Measurements from ENCODE around the gene DCC. TPM values are rescaled to one million over a fixed set of nuclear protein-coding genes. Genes with fewer than 3 reads are reported as not detected.

Gene DCC
- polyA plus RNA-seq, 4 donors = 9.6 to 35.6 (median 10.8) TPM

DNA sequence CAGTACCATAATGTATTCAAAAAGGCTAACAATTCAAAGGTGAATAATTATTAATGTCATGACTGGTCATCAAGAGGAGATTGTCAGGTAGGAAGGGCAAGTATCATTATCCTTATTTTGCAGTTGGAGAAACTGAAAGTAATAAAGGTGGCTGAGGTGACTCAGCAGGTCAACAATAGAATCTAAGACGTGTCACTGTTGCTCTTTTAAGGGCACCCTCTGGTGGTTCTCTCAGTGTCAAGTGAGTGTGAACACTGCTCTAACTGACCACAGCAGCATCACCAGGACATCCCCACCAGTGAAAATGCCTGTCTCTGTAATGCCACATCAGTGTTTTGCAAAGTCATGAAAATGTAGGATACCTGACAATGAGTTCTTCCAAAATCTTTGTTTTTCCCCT is 69.7 kb downstream of the DCC start:
- no peak for DNase-seq (ENCODE audit: low read depth in 4 of 4, low spot score in 3 of 4)

DNA sequence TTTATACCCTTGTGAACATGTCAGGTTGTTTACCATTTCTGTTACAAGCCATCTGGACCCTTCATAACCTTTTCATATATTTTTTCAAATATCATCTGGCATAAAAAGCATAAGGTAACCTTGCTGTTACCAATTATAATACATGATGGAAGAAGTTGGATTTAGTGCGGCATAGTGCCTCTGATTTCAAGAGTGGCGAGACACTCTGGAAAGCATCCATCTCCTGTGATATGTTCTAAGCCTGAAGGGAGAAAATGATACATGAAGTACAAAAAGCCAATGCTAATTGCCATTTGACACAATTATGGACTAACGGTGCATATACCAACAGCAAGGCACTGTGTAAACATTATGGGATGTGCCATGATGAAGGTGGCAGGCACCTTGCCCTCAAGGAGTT is 75.1 kb downstream of the DCC start:
- no peak for DNase-seq (ENCODE audit: low read depth in 4 of 4, low spot score in 3 of 4)

DNA sequence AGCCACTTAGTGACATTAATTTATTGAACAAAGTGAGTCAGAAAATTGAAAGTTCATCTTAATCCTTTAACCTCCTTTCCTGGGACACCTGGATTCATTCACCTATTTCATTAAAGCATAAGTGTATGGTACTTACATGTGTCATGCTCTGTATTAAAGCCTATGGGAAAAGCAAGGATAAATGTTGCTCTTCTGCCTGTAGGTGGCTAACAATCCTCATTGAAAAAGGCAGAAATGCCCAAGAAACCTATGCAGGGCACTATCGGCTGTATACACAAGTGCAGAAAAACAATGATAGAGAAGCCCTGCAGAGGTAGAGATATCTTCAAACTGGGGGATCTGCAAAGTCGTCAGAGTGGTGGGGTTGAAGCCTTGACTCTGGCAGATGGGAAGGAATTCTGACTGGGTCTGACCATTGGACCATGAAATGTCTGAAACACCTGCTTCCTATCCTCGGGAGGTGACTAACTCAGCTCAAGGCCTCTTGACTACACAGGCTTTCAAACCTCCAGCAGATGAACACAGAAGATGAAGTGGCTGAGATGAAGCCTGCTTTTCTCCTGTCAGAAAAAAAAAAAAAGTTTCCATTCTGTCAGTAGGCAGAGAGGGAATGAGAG is 83.1 kb downstream of the DCC start:
- no peak for DNase-seq (ENCODE audit: low read depth in 4 of 4, low spot score in 3 of 4)

DNA sequence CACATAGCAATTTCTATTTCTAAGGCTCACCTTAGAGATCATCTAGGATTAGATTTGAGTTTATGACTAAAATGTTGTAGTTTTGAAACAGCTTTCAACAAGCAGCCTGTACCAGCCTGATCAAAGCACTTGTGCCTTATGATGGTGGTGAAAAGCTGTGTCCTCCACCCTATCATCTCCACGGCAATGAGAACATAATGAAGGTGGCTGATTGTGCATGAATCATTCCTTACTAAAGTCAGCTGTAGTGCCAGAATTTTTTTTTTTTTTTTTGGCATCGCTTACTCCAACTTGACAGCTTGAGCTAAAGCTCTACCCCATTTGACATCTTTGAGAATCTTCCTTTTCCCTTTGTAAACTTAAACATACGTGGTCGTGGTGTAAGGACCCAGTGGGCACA is 86.0 kb downstream of the DCC start:
- DNase-seq (ENCODE audit: low read depth in 4 of 4, low spot score in 3 of 4) = no peak

DNA sequence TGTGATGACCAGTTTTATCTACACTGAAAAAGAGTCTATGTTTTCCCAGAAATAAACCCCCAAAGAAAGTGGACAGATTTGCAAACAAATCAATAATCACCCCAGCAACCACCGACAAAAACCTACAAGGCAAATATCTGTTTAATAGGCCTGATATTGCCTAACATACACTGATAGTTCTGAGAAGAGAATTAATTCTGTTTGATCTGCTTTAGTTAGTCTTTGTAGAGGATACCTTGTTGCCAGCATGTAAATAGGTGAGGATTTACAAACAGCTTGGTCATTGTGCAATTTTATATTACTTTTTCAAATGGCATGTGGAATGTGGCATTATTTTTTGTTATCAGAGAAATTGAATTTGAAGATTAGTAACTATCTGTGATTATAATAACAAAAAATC is 86.5 kb downstream of the DCC start:
- no peak for DNase-seq (ENCODE audit: low read depth in 4 of 4, low spot score in 3 of 4)

DNA sequence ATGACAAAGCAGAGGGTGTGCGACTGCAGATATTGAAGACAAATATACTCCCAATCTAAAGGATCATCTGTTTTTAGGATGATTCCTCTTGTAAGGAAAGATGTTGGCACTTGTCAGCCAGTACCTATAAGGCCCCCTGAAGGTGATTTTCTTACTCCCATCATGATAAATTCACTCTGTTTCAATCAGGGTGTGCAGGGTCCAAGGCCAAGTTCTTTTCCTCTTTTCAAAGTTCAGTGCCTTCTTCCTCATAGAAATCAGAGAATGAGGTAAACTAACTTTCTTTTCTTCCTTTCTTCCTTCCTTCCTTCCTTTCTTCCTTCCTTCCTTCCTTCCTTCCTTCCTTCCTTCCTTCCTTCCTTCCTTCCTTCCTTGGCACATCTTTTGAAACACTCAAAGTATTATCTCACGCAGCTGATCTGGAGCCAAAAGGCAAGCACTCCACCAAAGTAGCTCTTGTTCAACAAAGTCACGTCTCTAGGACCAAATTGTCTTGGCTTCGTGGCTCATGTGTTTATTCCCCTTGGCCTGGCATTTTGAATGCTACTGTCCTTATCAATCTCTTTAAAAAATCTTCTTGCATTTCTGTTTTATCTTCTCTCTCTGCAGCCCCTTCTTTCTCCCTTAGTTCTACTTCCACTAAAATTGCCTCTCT is 87.7 kb downstream of the DCC start:
- no peak for DNase-seq (ENCODE audit: low read depth in 4 of 4, low spot score in 3 of 4)

DNA sequence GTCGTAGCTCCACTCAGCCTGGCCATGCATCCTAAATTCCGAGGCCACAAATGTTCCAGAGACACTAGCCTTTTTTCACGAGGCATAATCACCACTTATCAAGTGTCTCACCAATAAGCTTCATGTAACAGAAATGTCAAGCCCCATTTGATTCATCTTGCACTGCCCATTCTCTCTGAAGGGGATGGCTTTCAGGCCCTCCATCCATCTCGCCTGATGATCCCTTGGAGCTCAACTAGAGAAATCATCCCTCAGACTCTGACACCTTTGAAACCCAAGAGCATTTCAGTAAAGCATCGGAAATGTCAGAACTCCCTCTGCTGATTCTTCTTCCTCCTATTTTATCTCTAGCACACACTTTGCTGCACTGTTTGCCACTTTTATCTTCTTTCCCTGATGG is 91.7 kb downstream of the DCC start:
- DNase-seq (ENCODE audit: low read depth in 4 of 4, low spot score in 3 of 4) = no peak

DNA sequence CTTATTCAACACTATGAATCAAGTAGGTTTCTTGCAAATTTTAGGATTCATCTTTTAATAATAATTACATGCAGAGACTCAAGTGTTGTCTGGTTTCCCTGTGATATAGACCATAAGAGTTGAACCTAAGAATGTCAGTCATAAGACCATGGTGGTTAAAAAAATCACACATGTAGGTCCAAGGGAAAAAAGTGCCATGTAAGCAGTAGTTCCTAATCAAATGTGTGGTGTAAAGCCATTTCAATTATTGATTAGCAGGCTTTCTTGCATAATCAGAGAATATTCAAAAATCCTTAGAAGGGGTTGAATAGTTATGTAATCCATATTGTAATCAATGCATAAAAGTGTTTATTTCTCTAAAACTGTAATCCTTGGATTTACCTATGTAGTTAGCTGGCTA is 93.8 kb downstream of the DCC start:
- no peak for DNase-seq (ENCODE audit: low read depth in 4 of 4, low spot score in 3 of 4)

DNA sequence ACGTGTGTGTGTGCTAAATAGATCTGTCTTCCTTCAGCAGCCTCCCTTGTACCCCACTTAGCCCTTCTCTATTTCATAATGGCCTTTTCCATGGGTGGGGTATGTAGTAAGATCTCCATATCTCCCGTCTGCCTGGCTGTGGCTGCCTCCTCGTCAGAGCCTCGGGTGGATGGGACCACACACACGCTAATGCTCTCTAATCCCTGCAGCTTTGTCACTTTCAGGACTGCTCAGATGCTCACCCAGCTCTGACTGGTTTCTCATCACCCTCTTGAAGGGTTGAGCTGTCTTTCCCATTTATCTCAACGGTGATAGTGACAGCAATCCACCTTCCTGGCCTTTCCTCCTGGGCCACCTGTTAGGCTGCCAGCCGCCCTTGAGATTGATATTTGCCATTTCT is 95.3 kb downstream of the DCC start:
- no peak for DNase-seq (ENCODE audit: low read depth in 4 of 4, low spot score in 3 of 4)

DNA sequence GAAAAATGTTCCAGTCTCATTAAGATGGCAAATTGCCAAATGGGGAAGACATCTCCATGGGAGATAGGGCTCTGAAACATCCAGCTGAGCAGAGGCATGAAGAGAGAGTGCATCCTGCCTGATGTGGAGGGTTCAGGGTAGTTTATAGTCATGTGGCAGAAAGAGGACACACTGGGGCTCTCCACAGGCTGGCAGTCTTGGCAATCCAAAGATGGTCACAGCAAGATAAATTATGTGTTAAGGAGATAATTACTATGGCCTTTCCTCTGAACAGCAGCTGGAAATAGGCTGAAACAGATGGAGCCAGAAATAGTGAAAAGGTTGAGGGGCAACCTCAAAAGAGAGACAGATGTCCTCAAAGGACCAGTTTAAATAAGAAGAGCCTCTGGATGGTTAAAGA is 97.2 kb downstream of the DCC start:
- no peak for DNase-seq (ENCODE audit: low read depth in 4 of 4, low spot score in 3 of 4)

DNA sequence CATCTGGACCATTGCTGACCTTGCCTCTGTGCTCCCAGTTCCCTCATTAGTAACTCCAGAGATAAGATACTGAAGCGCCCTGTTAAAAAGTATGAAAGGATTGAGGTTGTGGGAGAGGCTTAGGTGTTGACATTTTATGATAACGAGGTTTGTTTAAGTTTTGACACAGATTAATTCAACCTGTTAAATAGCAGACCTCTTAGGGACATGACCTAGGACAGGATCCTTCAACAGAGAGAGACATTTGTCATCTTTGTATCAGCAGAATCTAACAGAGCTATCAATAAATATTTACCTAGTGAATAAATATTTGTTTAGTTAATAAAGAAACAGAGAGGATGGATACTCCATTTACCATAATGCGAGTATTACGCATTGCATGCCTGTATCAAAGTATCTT is 99.5 kb downstream of the DCC start:
- no peak for DNase-seq (ENCODE audit: low read depth in 4 of 4, low spot score in 3 of 4)

DNA sequence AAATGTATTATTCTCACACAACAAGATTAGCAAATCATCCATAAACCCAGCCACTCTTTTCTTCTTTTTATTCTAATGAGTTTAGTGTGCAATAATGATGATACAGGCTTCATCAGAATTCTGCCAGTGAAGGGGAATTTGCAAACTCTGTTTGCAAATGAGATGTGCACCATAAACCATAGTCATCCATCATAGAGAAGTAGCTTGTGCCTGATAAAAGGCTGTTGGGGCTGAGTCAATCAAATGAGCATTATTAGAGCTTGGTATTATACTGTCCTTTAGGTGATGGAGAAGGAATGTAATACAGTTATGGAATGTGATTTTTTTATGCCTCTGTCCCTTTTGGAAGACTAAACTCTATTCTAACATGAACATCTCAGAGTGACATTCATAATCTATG is 101.8 kb downstream of the DCC start:
- DNase-seq (ENCODE audit: low read depth in 4 of 4, low spot score in 3 of 4) = no peak

DNA sequence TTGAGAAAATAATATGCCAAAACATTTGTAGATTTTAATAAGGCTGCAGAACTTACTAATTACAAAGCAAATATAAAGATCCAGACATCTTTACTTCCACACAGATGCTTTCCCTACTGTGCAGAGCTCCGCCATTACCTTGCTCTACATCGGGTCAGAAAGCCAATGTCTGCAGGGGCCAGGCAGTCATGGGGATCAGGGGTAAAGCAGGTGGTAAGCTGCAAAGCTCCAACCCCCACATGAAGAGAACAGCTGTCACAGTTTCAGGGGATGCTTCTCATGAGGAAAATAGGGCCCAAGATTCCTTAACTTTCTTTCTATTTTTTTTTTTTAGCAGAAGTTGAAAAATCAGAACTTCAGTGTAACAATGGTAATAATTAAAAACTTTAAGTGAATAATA is 102.7 kb downstream of the DCC start:
- DNase-seq (ENCODE audit: low read depth in 4 of 4, low spot score in 3 of 4) = no peak

DNA sequence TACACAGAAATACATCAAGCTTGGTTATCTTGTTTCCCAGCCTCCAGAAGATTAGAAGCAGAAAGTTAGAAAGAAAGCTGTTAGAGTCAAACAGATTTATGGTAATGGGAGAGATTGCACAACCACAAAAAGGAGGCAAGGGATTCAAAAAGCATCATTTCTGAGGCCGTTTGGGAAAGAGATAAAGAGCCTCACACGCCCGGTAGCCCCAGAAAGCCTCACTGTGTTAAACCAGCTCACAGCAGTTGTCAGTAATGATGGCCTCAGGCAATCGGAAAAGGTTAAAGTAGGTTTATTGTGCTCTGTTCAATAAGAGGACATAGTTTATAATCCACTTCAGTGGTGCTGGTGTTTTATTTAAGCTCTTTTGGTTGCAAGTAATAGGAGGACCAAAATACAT is 111.3 kb downstream of the DCC start:
- DNase-seq (ENCODE audit: low read depth in 4 of 4, low spot score in 3 of 4) = no peak

DNA sequence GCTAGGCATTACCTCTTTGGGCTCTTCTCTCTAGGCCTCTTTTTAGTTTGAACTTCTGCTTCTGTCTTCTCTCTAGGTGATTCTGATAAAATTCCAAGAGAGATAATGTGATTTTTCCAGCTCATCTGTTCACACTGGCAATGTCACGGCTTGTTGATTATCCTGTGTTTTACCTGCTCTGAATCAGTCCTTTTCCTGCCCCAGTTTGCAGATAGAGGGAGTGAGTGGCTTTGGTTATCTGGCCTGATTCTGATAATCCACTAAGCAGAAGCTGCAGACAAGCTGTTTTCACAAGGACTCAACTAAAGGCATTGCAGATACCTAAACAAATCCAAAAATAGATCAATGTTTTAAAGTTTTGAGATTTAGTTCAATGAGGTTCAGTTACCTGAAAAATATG is 111.9 kb downstream of the DCC start:
- no peak for DNase-seq (ENCODE audit: low read depth in 4 of 4, low spot score in 3 of 4)

DNA sequence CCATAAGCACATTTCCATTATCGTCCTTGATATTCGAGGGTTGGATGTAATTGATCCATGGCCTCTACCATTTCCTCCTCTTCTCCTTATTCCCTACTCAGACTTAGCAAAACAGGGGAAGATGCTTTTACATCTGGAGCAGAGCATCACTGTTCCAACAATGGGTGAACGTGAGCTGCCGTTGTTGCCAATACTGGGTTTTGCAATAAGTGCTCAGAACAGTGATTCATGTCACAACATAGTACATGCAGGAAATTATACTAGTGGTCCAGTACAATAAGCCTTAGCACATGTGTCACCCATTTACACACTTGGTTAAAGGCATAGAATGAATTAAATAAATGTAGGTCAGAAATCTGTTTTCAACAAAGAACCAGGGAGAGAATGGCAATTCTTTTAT is 112.4 kb downstream of the DCC start:
- no peak for DNase-seq (ENCODE audit: low read depth in 4 of 4, low spot score in 3 of 4)

DNA sequence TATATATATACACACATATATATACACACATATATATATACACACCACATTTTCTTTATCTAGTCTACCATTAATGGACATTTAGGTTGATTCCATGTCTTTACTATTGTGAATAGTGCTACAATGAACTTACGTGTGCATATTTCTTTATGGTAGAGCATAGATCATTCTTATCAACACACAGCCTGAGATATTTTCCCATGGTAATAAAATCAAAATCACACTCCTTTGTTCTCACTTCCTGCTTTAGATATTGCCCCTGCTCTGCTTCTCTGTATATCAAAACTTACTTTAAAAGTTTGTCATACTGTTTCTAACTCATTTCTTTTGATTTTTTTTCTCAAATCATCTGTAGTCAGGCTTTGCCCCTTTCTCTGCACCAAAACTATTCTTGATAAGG is 119.9 kb downstream of the DCC start:
- DNase-seq (ENCODE audit: low read depth in 4 of 4, low spot score in 3 of 4) = no peak

DNA sequence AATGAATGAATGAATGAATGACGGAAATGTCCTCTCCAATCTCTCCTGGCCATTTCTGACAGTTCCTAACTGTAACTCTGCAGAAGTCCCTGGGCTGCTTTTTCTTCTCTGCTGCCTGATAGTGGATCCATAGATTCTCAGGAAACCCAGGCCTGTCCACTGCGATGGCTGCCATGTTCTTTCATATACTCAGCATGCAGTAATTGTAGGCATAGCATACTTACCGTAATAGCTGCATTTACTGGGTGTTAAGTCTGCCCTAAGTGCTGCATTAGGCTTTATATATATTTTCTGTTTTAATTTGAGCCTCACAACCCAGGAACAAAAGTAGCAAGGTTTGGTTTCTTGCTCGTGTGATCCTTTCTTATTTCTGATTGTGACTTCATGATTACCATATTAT is 122.9 kb downstream of the DCC start:
- no peak for DNase-seq (ENCODE audit: low read depth in 4 of 4, low spot score in 3 of 4)

DNA sequence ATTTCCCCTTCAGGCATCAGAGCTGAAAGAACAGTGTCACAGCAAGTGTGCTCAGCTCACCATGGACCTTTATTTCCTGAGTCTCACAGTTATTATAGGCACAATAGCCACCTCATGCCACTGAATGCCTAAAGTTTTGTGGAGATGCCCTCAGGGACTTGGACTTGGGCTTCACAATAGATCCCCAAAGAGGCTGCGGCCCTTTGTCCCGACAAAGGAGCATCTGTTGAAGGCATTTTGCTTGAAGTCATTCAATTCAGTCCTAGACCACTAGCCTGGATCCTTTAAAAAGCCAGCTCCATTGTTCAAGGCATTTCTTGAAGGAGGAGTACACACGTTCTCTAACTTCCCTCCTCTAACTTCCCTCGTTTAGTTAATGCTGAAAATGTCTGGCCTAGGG is 125.4 kb downstream of the DCC start:
- DNase-seq (ENCODE audit: low read depth in 4 of 4, low spot score in 3 of 4) = no peak

DNA sequence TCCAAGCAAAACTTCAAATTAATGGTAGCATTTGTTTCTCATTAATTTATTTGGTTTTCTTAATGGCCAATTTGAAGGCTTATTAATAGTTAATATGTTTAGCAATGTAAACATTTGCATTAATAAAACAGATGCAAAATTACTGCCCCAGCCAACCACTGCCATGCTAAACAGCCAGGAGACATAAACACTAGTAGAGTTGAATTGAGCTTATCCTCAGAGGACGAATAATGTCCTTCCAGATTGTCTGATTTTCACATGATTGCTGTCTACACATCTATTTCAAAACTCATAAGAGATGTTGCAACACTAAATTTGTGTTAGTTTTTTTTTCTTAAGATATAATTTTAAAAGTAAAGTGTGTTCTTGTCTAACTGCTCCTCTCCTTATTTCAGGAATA is 128.5 kb downstream of the DCC start:
- DNase-seq (ENCODE audit: low read depth in 4 of 4, low spot score in 3 of 4) = no peak

DNA sequence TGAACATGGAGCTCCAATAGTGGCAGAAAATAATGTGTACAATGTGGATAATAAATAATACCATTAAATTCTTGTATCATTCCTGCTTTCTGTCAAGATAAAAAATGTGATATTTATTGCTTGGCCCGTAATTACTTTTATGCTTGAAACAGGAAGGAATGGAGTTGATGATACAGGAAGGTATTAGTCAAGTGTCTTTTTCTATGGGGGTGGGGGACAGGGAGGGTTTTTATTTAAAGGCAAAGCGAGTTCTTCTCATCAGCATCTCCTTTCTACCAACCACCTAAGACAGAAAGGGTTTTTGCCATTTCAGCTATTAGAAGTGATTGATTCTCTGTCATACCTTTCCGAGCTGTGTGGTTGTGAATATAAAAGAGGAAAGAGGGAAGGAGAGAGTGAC is 135.3 kb downstream of the DCC start:
- no peak for DNase-seq (ENCODE audit: low read depth in 4 of 4, low spot score in 3 of 4)

DNA sequence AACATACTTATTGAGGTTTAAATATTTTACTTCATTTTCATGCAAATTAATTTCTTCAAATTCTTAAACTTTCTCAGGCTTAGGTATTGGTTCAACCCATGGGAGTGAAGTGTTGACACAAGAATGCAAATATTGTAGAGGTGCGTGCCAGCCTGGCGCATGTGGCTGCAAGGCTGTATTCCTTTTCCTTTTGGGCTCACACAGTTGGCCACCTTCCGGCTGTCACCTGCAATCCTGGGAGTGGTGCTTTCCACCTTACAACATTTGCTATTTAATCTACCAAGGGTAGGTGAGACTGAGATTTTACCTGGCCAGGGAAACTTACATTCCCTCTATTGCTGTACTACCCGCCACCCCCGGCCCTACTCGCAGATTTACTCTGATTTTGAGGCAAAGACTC is 141.1 kb downstream of the DCC start:
- no peak for DNase-seq (ENCODE audit: low read depth in 4 of 4, low spot score in 3 of 4)

DNA sequence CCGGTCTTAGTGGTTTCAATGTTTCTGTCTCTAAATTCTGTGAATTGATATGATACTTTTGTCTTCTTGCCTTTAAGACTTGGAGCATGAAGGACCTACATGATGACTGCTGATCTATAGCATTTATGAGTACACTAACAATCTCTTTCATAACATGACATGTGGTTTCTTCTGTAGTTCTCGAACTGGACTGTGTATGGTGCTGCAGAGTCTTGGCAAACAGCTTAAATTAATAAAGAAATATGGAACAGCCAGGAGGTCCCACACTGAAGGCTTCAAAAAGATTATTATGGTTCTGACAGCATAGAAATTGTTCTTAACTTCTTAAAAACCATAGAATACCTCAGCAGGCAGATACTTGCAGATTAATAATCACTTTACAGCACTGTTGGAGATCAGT is 145.0 kb downstream of the DCC start:
- DNase-seq (ENCODE audit: low read depth in 4 of 4, low spot score in 3 of 4) = no peak
